Type B pancreatic cell (in vitro differentiated cells): Measurements from ENCODE around the gene TSEN54. TPM values are rescaled to one million over a fixed set of nuclear protein-coding genes. Genes with fewer than 3 reads are reported as not detected.

Source experiments
- DNase-seq: peaks from one replicate; pipeline ENCODE4 v3.0.0; 2021; ENCODE audit warnings: mixed read lengths; ENCODE audit not compliant: unreplicated experiment; ENCODE audit errors: extremely low spot score
- H3K27ac Mint-ChIP-seq: 2 replicates; pipeline ENCODE4 v1.8.0; 2021; ENCODE audit warnings: mild to moderate bottlenecking, mixed read lengths
- H3K27me3 Mint-ChIP-seq: 2 replicates; pipeline ENCODE4 v1.8.0; 2021; ENCODE audit warnings: mixed read lengths
- H3K36me3 Mint-ChIP-seq: 2 replicates; pipeline ENCODE4 v1.8.0; 2021; ENCODE audit warnings: mixed read lengths
- H3K4me1 Mint-ChIP-seq: one replicate; pipeline ENCODE4 v1.8.0; 2021; ENCODE audit warnings: mixed read lengths; ENCODE audit not compliant: unreplicated experiment
- H3K4me3 Mint-ChIP-seq: 2 replicates; pipeline ENCODE4 v1.8.0; 2021; ENCODE audit warnings: mild to moderate bottlenecking, mixed read lengths
- H3K9me3 Mint-ChIP-seq: 2 replicates; pipeline ENCODE4 v1.8.0; 2021; ENCODE audit warnings: mixed read lengths
- total RNA-seq: library from RNA; stranded (reverse); gene quantifications from 2 replicates; pipeline ENCODE4 v1.2.1, GENCODE V29; 2021; ENCODE audit warnings: low replicate concordance
- TF ChIP-seq, protein P1 (sequence below): fragments of 200-600 bp; sonication (generic); conservative IDR thresholded peaks from 2 replicates; pipeline ENCODE4 v1.5.0; 2021; ENCODE audit warnings: antibody characterized with exemption, mild to moderate bottlenecking

Gene TSEN54
- total RNA-seq, 1 donor from 2014 or later, result 41.0 TPM

DNA sequence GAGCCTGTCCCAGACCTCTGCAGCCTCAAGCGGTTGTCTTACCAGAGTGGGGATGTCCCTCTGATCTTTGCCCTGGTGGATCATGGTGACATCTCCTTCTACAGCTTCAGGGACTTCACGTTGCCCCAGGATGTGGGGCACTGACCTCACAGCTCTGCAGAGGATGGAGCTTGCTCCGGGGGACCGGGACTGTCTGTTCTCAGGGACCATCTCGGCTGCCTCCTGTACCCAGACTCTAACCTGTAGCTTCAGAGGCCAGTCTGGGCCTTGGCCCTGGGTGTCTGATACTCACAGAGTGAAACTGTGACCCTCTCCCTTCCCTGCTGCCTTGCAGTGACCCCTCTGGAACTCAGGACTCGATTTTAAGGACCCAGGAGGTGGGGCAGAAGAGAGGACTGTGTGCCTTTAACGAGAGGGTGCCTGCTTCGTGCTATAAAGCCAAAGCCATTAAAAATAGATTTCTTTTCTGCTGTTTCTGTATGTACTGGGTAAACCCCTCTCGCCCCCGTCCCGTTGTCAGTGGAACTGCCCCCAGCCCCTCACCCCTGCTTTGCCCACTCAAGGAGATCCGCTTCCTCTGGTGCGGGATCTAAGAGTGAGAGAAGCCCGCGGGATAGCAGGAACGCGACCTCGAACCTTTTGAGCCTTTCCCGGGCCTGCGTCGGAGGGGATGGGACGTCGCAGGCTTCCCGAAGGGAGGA is 8.1 kb downstream of the TSEN54 start:
- no peak for DNase-seq
- Mint-ChIP-seq H3K4me3 (peak overlapping the region; percentile 74), H3K9me3 (no peaks in the 10 kb centered on the region), H3K36me3 (peaks cover 3% of the 10 kb centered on the region), H3K27ac (peak overlapping the region; percentile 53), H3K27me3 (peaks cover 11% of the 10 kb centered on the region), H3K4me1 (peaks cover 4% of the 10 kb centered on the region)
- TF ChIP-seq, protein P1, sequence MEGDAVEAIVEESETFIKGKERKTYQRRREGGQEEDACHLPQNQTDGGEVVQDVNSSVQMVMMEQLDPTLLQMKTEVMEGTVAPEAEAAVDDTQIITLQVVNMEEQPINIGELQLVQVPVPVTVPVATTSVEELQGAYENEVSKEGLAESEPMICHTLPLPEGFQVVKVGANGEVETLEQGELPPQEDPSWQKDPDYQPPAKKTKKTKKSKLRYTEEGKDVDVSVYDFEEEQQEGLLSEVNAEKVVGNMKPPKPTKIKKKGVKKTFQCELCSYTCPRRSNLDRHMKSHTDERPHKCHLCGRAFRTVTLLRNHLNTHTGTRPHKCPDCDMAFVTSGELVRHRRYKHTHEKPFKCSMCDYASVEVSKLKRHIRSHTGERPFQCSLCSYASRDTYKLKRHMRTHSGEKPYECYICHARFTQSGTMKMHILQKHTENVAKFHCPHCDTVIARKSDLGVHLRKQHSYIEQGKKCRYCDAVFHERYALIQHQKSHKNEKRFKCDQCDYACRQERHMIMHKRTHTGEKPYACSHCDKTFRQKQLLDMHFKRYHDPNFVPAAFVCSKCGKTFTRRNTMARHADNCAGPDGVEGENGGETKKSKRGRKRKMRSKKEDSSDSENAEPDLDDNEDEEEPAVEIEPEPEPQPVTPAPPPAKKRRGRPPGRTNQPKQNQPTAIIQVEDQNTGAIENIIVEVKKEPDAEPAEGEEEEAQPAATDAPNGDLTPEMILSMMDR, result no peak

DNA sequence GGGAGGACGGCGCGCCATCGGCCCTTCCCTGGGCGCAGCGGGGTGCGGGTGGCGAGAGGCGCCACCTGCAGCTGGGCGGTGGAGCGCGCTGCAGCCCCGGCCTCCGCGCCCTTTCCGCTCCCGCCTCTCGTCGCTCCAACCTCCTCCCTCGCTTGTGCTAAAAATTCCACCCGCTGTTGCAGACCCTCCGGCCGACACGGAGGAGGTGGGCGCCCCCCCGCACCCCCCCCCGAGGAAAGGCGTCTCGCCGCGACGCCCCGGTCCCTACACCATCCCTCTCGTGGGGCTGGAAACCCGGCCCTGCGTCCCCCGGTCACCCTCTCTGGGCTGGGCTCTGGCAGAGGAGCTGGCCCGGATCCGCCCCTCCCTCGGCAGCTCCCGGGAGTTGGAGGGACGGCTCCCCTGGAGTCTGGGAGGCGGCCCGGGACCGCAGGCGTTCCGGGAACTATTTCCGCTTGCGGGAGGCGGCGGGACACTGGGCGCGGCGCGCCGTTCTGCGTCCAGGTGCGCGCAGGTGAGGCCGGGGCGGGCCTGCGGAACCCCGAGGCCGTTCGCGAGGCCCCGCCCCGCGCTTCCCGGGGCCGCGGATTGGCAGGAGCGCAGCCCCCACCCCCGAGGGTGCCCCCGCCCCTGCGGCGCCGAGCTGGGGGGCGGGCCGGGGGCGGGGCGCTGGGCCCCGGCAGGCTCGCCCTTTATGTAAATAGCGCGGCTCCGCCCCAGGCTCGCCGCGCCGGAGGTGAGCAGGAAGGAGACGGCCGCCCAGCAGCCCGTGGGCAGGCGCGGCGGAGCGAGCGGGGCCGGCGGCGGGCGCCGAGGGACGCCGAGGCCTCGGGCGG is 8.9 kb downstream of the TSEN54 start, which contains the start of gene LLGL2:
LLGL2 (plus strand) TSS at position 728 of the 836 bp plus-strand sequence. CDS start 17,730 bp downstream, outside the sequence.
- Mint-ChIP-seq H3K36me3 (peaks cover 3% of the 10 kb centered on the region), H3K27me3 (peaks cover 11% of the 10 kb centered on the region), H3K4me3 (peak within 1 kb of the TSS; percentile 94), H3K27ac (peak within 1 kb of the TSS; percentile 97), H3K4me1 (peaks cover 4% of the 10 kb centered on the region), H3K9me3 (no peaks in the 10 kb centered on the region)
- TF ChIP-seq, protein P1, result peak; percentile 46
- DNase-seq, result peak; percentile 85

DNA sequence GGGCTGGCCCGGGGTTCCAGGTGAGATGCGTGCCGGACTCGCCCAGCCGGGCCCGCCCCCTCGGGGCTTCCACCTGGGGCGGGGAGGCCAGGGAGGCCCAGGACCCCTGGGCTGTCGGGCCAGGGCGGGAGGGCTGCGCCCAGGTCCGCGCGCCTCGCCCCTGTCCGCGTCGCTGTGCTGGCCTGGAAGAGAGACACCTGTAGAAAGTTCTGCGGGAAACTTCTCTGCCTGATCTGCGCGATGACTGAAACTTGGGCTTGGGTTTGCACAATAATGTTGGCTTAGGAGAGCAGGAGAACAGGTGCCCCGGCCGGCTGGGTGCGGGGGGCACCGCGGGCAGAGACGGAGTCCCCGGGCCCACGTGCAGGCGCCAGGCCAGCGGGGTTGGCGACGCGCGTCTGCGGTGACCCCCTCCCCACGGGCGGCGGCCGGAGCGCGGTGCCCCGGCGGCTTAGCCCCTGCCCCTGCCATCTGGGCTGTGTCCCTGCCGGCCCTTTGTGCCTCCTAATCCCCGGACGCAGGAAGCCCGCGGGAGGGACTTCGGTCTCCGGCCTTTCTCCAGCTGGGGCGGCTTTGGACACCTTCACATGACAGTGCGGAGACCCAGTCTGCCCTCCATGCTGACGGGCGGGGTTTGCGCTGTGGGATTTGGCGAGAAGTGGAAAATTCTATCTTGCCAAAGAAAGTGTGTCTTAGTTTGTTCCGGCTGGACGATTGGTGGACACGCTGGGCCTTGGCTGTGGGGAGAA is 9.7 kb downstream of the TSEN54 start:
- H3K27ac Mint-ChIP-seq, result peak overlapping the region; percentile 97
- H3K4me3 Mint-ChIP-seq, result peak overlapping the region; percentile 94
- H3K4me1 Mint-ChIP-seq, result peaks cover 4% of the 10 kb centered on the region
- no peak for DNase-seq
- H3K27me3 Mint-ChIP-seq, result peaks cover 11% of the 10 kb centered on the region
- TF ChIP-seq, protein P1, result no peak
- peaks cover 3% of the 10 kb centered on the region for H3K36me3 Mint-ChIP-seq
- H3K9me3 Mint-ChIP-seq, result no peaks in the 10 kb centered on the region

DNA sequence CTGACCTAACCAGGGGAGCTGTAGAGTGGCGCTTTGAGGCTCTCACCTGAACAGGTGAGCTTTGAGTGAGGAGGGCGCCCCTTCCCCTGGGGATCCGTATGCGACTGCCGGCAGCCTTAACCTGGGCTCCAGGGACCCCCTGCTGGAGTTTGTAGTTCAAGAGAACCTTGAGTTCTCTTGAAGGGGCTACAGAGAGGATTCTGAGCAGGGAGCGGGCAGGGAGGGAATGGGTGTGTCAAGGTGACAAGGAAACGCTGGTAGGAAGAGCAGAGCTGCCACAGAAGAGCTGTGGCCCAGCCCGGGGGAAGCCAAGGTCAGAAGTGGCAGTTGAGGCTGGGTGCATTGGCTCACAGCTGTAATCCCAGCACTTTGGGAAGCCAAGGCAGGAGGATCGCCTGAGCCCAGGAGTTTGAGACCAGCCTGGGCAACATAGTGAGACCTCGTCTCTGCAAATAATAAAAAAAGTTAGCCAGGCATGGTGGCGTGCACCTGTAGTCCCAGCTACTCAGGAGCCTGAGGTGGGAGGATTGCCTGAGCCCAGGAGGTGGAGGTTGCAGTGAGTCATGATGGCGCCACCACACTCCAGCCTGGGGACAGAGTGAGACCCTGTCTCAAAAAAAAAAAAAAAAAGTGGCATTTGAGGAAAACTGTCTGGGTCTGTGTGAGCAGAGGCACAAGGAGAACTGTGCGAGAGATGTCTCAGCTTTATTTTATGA is 10.4 kb downstream of the TSEN54 start:
- TF ChIP-seq, protein P1, result no peak
- Mint-ChIP-seq H3K9me3 (no peaks in the 10 kb centered on the region), H3K4me3 (peak overlapping the region; percentile 94), H3K27me3 (peaks cover 11% of the 10 kb centered on the region), H3K4me1 (peaks cover 4% of the 10 kb centered on the region), H3K36me3 (peaks cover 3% of the 10 kb centered on the region), H3K27ac (peak overlapping the region; percentile 97)
- no peak for DNase-seq
